Dermis blood vessel endothelial cell (primary cell): ENCODE results near the gene IER2. TPM values are rescaled to one million over a fixed set of nuclear protein-coding genes. Genes with fewer than 3 reads are reported as not detected.
A peak's percentile ranks its signal among the peaks of the same experiment; 100 is the strongest.
"Not testable (repeated sequence)": the region's sequence is repeated elsewhere in the genome, so short reads cannot be mapped to it uniquely, and the experiment has no call there.

Experiments used
- DNase-seq: peaks from one replicate; pipeline ENCODE4 v3.0.0; 2010
- total RNA-seq: library from RNA; depleted of rRNA; stranded (reverse); fragments of >200 nt; gene quantifications from 2 replicates; pipeline ENCODE4 v1.2.3, GENCODE V29; 2014

The IER2 gene
- total RNA-seq, 1 donor from 2014 or later: 30.8 TPM

DNA sequence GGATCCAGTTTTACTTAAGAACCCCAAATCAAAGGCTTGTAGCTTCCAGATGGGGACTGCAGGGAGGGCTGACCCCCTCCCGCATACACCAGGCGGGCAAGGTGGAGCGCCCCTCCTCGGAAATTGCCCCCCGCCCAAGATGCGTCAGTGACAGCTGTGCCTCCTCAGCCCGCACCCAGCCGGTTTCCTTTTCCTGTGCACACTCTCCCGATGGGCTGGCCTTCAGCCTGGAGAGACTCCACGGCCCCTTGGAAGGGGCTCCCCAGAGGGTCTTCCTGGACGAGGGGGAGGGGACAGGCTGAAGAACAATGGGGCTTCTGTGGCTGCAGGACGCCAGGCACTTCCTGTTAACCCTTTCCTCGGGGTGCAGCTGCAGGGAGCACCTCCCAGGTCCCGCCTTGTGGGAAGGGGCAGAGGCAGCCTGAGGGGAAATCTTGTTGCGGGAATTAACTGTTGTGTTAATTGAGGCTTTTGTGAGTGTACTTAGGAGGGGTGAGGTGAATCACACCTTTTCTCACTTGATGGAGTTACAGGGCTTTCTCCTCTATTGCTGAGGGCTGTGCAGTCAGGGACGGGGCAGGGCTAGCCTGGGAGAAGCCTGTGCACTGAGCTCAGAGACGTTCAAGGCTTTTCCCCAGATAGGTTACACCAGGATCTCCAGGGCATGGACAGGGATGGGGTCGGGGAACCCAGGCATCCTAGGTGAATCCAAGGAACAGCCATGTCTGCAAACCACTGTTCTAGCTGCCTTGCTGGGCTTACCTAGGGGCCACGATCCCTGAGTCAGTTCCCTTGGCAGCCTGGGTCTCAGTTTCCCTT, 14.3 kb downstream of the IER2 start:
- peak; percentile 93 for DNase-seq

DNA sequence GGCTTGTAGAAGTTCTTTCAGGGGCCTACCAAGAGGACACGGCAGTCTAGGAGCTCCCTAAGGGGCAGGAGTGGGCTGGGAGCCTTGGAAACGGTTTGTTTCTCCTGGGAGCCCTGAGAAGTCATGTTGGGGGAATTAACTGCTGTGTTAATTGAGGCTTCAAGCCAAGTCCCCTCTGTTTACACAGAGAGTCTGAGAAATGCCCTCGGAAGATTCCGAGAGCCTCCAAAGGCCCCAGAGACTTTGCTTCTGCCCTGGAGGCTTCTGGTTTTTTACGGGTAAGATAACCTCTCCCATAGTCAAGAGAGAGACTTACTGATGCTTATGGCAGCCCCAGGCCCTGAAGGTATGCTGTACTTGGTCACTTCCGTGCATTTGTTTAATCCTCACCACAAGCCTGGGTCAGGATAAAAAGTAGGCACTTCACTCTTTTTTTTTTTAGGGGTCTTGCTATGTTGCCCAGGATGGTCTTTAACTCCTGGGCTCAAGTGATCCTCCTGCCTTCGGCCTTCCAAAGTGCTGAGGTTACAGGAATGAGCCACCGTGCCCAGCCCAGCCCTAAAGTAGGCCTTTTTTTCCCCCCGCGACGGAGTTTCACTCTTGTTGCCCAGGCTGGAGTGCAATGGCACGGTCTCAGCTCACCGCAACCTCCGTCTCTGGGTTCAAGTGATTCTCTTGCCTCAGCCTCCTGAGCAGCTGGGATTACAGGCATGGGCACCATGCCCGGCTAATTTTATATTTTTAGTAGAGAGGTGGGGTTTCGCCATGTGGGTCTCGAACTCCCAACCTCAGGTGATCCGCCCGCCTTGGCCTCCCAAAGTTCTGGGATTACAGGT, 15.2 kb downstream of the IER2 start:
- DNase-seq: peak; percentile 38

- DNase-seq: not testable (repeated sequence)
These were observed 15.9 kb downstream of the IER2 start for GRCh38 chr19:13166151-13166550.

- peak; percentile 28 for DNase-seq
These were observed 19.6 kb downstream of the IER2 start for GRCh38 chr19:13169769-13170168.

DNA sequence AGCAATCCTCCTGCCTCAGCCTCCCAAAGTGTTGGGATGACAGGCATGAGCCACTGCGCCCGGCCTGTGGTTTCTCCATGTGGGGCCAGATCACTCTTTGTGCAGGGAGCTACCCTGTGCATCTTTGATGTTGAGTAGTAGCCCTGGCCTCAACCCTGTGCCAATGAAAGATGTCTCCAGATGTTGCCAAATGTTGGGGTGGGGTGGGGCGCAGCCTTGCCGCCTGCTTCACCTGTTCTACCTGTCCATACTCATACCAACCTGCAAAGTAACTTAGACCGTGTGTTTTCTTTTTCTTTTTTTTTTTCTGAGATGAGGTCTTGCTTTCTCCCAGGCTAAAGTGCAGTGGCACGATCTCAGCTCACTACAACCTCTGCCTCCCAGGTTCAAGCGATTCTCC, 20.9 kb downstream of the IER2 start:
- no peak for DNase-seq

- DNase-seq: peak; percentile 83
These were observed 22.3 kb downstream of the IER2 start for GRCh38 chr19:13172346-13173138.

GRCh38 chr19:13173139-13173737, 23.0 kb downstream of the IER2 start:
- no peak for DNase-seq

GRCh38 chr19:13176345-13176744, 26.1 kb downstream of the IER2 start:
- DNase-seq: no peak

DNA sequence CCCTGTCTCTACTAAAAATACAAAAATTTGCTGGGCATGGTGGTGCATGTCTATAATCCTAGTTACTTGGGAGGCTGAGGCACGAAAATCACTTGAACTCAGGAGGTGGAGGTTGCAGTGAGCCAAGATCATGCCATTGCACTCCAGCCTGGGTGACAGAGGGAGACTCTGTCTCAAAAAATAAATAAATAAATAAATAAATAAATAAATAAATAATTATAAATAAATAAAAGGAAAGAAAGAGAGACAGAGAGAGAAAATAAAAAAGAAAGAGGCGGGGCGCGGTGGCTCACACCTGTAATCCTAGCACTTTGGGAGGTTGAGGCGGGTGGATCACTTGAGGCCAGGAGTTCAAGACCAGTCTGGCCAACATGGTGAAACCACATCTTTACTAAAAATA, 27.4 kb downstream of the IER2 start:
- not testable (repeated sequence) for DNase-seq

DNA sequence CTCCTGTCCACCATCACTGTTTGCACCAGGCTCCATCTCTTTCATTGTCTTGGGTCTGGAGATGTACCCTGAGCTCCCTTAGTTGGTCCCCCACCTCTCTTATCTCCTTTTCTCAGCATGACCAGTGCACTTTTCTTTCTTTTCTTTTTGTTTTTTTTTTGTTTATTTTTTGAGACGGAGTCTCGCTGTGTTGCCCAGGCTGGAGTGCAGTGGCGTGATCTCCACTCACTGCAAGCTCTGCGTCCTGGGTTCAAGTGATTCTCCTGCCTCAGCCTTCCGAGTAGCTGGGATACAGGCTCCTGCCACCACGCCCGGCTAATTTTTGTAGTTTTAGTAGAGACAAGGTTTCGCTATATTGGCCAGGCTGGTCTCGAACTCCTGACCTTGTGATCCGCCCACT, 28.1 kb downstream of the IER2 start:
- not testable (repeated sequence) for DNase-seq

DNA sequence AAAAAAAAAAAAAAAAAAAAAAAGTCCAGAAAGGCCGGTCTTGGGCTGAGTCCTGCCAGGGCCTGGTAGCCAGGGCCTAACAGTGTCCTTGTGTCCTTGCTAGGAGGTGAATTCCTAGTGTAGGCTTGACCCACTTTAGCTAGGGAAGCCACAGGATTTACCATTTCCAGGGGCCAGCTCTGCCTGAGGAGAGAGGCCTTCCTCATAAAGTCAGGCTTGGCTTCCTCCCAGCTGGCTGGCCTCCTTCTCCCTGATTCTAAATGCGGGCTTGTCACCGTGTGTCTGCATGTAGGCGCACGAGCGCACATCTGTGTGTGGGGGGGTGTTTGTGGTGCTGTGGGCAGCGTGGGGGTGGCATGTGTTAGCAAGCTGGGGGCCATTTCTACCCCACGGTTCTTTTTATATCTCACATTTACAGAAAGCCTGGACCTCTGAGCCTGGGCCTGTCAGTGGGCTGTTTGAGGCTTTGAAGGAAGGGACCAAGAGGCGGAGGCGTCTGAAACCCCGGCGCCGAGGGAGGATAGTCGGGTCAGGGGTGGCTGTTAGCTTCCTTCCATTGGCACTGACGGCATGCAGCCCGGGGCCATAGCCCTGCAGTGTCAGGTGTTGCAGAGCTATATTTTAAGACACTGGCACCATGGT, 31.7 kb downstream of the IER2 start:
- peak; percentile 34 for DNase-seq

- not testable (repeated sequence) for DNase-seq
These were observed 34.7 kb downstream of the IER2 start for GRCh38 chr19:13184926-13185325.

- not testable (repeated sequence) for DNase-seq
These were observed 35.8 kb downstream of the IER2 start for GRCh38 chr19:13185763-13186657.

GRCh38 chr19:13186688-13187087, 36.5 kb downstream of the IER2 start:
- not testable (repeated sequence) for DNase-seq

DNA sequence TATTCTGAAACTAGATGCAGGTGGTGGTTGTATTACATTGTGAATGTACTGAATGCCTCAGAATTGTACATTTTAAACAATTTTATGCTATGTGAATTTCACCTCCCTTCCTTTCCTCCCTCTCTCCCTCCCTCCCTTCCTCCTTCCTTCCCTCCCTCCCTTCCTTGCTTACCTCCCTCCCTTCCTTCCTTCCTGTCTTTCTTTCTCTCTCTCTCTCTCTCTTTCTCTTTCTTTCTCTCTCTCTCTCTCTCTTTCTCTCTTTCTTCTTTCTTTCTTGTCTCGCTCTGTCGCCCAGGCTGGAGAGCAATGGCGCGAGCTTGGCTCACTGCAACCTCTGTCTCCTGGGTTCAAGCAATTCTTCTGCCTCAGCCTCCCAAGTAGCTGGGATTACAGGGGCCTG, 37.2 kb downstream of the IER2 start:
- DNase-seq: no peak

DNA sequence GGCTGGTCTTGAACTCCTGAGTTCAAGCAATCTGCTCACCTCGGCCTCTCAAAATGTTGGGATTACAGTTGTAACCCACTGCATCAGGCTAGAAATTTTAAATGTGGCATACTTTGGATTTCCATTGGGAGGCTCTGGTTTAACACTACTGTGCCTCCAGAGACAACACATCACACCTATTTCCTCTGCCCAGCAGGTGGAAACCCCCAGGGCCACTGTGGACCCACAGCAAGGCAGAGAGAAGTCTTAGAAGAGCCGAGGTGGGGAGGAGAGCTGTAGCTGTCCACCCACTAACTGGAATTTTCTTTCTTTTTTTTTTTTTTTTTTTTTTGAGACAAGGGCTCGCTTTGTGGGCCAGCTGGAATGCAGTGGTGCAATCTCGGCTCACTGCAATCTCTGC, 39.4 kb downstream of the IER2 start:
- DNase-seq: no peak

GRCh38 chr19:13190781-13191540, 40.8 kb downstream of the IER2 start:
- DNase-seq: no peak

GRCh38 chr19:13195678-13196077, 45.5 kb downstream of the IER2 start:
- no peak for DNase-seq

- no peak for DNase-seq
These were observed 48.4 kb downstream of the IER2 start for GRCh38 chr19:13198634-13199033.

- not testable (repeated sequence) for DNase-seq
These were observed 51.9 kb downstream of the IER2 start for GRCh38 chr19:13202112-13202511.
